ENCODE results near the gene SLC30A9. TPM values are rescaled to one million over a fixed set of nuclear protein-coding genes. Genes with fewer than 3 reads are reported as not detected.

Gene SLC30A9
- total and polyA plus RNA-seq, 10 of the 15 experiments (the other 5 are each of a cell fraction or from before 2014, with no cell fraction given): 12.1 to 75.9 (median 46.6) TPM

DNA sequence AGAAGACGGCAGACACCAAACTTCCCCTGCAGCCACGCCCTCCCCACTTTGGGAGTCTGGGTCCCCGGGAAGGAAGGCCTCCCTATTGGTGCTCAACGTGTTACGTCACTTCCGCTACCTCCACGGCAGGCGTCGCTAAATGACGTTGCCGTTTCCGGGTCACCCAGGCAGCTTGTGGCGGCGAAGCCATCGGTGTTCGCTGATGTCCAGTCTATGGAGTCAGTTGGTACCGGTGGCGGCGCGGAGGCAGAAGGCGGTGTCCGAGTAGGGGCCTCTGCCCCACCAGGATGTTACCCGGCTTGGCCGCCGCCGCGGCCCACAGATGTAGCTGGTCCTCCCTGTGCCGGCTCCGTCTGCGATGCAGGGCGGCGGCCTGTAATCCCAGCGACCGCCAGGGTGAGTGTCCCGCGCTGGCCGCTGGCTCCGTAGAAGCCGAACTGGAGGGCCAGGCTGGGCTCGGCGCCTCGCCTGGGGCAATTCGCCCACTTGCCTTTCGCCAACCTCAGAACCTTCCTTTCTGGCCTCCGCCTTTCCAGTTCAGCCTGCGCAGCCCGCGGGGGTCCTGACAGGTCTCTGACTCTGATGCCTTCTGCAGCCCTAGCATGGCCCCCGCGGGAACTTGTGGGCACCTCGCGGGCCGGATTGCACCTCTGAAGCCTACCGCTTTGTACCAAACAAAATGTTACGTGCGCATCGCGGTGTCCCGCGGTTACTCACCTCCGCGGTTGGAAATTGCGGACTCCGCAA is at the start of gene SLC30A9 (continued):
- TF ChIP-seq CBX3 (IDR thresholded peaks at IDR 0.05; ENCODE audit: borderline replicate concordance, low read depth) (no peak), STAT1 (conservative IDR thresholded peaks at IDR 0.05) (peak; percentile 81; the same call in 1 of the 2 replicates), SPI1 (IDR thresholded peaks at IDR 0.05; ENCODE audit: borderline replicate concordance, insufficient read depth, low read depth, low read length) (peak; percentile 30; the same call in 1 of the 2 replicates), POLR2AphosphoS5 (IDR thresholded peaks at IDR 0.05; ENCODE audit: low read length) (peak; percentile 91), GATAD2B (conservative IDR thresholded peaks at IDR 0.05; ENCODE audit: low read depth) (0 out of 2 replicates have a peak, but pooled peaks have one; percentile 78), BHLHE40 (IDR thresholded peaks at IDR 0.05; ENCODE audit: borderline replicate concordance in 1 of 2, low read depth in 2 of 2, low read length in 1 of 2) (peak; percentile 46 to 69; a peak in 3 of 4 replicates), SP1 (IDR thresholded peaks at IDR 0.05; ENCODE audit: low read depth, low read length) (peak; percentile 32), IKZF1 (conservative IDR thresholded peaks at IDR 0.05) (peak; percentile 80), SMAD5 (IDR thresholded peaks at IDR 0.05; ENCODE audit: low read depth) (peak; percentile 85; the same call in 1 of the 2 replicates), TBL1XR1 (IDR thresholded peaks at IDR 0.05; ENCODE audit: low read depth, low read length) (no peak), ATF7 (IDR thresholded peaks at IDR 0.05; ENCODE audit: low read depth) (peak; percentile 97), ZZZ3 (IDR thresholded peaks at IDR 0.05; ENCODE audit: control insufficient read depth, insufficient read length, low read depth) (no peak), CHD2 (IDR thresholded peaks at IDR 0.05; ENCODE audit: borderline replicate concordance, low read depth, low read length) (peak; percentile 48; the same call in 1 of the 2 replicates)
- TF ChIP-seq, protein P1, sequence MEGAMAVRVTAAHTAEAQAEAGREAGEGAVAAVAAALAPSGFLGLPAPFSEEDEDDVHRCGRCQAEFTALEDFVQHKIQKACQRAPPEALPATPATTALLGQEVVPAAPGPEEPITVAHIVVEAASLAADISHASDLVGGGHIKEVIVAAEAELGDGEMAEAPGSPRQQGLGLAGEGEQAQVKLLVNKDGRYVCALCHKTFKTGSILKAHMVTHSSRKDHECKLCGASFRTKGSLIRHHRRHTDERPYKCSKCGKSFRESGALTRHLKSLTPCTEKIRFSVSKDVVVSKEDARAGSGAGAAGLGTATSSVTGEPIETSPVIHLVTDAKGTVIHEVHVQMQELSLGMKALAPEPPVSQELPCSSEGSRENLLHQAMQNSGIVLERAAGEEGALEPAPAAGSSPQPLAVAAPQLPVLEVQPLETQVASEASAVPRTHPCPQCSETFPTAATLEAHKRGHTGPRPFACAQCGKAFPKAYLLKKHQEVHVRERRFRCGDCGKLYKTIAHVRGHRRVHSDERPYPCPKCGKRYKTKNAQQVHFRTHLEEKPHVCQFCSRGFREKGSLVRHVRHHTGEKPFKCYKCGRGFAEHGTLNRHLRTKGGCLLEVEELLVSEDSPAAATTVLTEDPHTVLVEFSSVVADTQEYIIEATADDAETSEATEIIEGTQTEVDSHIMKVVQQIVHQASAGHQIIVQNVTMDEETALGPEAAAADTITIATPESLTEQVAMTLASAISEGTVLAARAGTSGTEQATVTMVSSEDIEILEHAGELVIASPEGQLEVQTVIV (IDR thresholded peaks at IDR 0.05; ENCODE audit: borderline replicate concordance, partially characterized antibody): peak; percentile 58
- TF ChIP-seq, protein P2, sequence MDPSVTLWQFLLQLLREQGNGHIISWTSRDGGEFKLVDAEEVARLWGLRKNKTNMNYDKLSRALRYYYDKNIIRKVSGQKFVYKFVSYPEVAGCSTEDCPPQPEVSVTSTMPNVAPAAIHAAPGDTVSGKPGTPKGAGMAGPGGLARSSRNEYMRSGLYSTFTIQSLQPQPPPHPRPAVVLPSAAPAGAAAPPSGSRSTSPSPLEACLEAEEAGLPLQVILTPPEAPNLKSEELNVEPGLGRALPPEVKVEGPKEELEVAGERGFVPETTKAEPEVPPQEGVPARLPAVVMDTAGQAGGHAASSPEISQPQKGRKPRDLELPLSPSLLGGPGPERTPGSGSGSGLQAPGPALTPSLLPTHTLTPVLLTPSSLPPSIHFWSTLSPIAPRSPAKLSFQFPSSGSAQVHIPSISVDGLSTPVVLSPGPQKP (IDR thresholded peaks at IDR 0.05; ENCODE audit: low read depth, low read length): peak; percentile 69
- TF ChIP-seq, protein P3, sequence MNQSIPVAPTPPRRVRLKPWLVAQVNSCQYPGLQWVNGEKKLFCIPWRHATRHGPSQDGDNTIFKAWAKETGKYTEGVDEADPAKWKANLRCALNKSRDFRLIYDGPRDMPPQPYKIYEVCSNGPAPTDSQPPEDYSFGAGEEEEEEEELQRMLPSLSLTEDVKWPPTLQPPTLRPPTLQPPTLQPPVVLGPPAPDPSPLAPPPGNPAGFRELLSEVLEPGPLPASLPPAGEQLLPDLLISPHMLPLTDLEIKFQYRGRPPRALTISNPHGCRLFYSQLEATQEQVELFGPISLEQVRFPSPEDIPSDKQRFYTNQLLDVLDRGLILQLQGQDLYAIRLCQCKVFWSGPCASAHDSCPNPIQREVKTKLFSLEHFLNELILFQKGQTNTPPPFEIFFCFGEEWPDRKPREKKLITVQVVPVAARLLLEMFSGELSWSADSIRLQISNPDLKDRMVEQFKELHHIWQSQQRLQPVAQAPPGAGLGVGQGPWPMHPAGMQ (IDR thresholded peaks at IDR 0.05; ENCODE audit: borderline replicate concordance): no peak
- TF ChIP-seq, protein P4, sequence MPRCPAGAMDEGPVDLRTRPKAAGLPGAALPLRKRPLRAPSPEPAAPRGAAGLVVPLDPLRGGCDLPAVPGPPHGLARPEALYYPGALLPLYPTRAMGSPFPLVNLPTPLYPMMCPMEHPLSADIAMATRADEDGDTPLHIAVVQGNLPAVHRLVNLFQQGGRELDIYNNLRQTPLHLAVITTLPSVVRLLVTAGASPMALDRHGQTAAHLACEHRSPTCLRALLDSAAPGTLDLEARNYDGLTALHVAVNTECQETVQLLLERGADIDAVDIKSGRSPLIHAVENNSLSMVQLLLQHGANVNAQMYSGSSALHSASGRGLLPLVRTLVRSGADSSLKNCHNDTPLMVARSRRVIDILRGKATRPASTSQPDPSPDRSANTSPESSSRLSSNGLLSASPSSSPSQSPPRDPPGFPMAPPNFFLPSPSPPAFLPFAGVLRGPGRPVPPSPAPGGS (IDR thresholded peaks at IDR 0.05; ENCODE audit: borderline replicate concordance, insufficient read depth, low read depth, low read length, poor library complexity, severe bottlenecking): no peak
- TF ChIP-seq, protein P5, sequence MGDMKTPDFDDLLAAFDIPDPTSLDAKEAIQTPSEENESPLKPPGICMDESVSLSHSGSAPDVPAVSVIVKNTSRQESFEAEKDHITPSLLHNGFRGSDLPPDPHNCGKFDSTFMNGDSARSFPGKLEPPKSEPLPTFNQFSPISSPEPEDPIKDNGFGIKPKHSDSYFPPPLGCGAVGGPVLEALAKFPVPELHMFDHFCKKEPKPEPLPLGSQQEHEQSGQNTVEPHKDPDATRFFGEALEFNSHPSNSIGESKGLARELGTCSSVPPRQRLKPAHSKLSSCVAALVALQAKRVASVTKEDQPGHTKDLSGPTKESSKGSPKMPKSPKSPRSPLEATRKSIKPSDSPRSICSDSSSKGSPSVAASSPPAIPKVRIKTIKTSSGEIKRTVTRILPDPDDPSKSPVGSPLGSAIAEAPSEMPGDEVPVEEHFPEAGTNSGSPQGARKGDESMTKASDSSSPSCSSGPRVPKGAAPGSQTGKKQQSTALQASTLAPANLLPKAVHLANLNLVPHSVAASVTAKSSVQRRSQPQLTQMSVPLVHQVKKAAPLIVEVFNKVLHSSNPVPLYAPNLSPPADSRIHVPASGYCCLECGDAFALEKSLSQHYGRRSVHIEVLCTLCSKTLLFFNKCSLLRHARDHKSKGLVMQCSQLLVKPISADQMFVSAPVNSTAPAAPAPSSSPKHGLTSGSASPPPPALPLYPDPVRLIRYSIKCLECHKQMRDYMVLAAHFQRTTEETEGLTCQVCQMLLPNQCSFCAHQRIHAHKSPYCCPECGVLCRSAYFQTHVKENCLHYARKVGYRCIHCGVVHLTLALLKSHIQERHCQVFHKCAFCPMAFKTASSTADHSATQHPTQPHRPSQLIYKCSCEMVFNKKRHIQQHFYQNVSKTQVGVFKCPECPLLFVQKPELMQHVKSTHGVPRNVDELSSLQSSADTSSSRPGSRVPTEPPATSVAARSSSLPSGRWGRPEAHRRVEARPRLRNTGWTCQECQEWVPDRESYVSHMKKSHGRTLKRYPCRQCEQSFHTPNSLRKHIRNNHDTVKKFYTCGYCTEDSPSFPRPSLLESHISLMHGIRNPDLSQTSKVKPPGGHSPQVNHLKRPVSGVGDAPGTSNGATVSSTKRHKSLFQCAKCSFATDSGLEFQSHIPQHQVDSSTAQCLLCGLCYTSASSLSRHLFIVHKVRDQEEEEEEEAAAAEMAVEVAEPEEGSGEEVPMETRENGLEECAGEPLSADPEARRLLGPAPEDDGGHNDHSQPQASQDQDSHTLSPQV (IDR thresholded peaks at IDR 0.05): 0 out of 2 replicates have a peak, but pooled peaks have one; percentile 7
